NOMO-1 (cell line): ENCODE measurements around the gene RAB8B.

Experiments used
- DNase-seq, 2 experiments: peaks; one replicate each; lab custom pipeline; 2025; ENCODE audit not compliant: unreplicated experiment in 2 of 2; lab: John Stamatoyannopoulos, UW

RAB8B gene

DNA sequence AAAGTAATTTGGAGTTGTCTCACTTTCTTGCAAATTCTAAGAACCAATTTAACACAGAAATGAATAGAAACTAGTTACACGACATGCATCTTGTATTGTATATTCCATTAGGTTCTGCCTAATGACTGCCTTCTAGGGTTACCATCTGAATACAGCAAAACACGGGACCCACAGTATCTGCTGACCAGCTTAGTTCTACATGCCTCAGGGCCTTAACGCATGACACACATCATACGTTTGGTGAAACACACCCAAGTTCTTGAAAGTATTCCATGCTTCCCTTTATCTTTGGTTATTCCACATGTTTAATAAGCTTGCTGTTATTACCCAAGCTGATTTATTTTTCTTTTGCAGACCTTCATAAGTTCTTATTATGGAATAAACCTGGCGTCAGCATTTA is 115.9 kb downstream of the RAB8B start:
- DNase-seq, result no peak

DNA sequence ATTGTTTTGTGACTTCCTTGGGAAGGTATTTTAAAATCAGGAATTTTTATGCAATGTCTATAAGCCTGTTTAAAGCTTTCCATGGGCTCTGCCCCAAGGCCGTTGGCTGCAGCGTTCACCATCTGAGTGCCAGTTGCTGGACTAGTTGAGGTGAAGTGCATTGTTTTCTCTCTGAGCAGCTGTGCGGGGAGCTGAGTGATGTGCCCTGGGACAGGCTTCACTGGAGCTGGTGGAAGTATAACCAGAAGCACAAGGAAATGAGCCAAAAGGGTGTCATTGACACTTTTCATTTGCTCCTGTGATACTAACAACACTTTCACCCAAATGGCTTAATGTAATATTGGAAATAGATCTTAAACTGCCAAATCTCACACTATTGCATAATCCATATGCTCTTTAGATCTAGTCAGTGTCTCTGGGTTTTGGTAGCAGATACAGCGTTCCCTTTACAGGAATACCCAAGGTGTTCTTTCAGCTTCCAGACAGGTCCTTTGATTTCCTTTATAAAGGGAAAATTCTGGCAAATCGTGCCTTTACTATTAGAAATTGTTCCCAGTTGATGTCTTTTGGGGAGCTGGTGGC is 117.2 kb downstream of the RAB8B start:
- DNase-seq, result no peak

GRCh38 chr15:63308491-63308890 is 119.1 kb downstream of the RAB8B start:
- DNase-seq, result no peak

DNA sequence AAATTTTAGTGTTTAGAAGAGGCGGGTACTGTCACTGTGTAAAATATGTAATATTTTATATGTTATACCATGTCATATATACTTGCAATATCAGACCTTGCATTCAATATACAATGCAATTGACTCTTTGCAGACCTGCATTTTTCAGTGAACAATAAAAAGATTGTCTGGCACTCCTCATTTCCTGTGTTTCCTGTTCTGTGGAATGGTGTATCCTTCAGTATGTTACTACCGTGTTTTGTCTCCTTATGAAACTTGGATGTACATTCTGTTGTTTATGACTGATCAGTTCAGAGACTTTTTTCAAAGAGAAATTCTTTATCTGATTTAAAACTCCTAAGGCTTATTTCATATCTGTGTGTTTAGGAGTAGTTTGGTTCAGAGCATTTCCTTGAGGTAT is 119.5 kb downstream of the RAB8B start:
- DNase-seq, result no peak

DNA sequence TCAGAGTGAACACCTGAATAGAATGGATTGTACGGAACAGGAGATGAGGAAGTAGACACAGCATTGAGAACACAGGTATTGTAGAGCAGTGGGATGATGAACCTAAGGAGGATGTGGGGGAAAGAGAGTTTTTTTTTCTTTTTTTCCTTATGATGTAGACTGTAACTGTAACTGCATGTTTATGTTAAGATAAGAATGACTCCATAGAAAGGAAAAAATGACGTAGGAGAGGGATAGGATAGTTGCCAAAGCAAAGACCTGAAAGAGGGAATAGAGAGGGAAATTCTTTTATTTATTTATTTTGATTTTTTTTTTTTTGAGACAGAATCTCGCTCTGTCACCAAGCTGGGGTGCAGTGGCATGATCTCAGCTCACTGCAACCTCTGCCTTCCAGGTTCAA is 121.2 kb downstream of the RAB8B start:
- DNase-seq, result no peak

DNA sequence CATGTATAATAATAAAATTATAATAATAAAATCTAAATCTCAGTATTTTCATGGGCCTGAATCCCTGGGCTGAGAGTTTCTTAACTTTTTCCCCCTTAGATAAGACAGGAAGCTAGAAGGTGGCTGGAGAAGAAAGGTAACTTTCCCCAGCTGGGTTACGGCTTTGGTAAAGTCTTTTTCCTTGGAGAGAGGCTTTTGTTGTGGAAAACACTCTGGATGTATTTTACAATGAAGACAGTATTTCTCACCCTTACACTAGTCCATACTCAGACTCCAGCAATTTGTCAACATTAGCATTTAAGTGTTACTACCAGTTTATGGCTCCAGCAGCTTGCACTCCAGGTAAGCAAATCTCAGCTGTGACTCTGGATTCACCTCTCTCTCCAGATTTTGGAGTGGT is 122.9 kb downstream of the RAB8B start:
- no peak for DNase-seq

DNA sequence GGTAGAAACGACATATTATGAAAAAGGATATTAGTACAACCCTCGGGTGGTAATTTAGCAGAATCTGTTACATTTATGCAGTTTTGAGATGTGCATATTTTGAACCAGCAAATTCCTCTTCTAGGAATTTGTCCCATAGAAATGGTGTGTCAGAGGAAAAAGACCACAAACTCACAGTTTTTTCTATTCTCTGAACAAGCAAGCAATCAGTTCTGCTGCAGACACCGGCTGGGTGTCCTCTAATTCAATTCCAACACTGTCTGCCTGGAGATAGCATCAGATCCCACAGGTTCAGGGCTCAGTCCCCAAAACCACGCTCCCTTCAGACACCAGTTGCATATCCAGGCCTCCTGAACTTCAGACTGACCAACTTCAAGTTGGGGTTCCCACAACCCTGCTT is 124.4 kb downstream of the RAB8B start:
- DNase-seq, result no peak

GRCh38 chr15:63314409-63314808 is 125.0 kb downstream of the RAB8B start:
- DNase-seq, result no peak
